Skin epidermis (tissue), 12 donors: Measurements from ENCODE around the gene AZGP1.
"Not testable (repeated sequence)": the region's sequence is repeated elsewhere in the genome, so short reads cannot be mapped to it uniquely, and the experiment has no call there.

ENCODE experiments used
- H3K27ac ChIP-seq, 21 experiments: fragments of 200-600 bp; sonication (generic) in 11 of 21; one replicate each; pipeline ENCODE4 v1.5.0; 2020; ENCODE audit warnings: mild to moderate bottlenecking in 3 of 21, inconsistent platforms in 2 of 21, moderate library complexity in 2 of 21
- H3K4me3 ChIP-seq, 7 experiments: fragments of 200-600 bp; sonication (generic) in 2 of 7; one replicate each; pipeline ENCODE4 v1.5.0; 2020; ENCODE audit warnings: inconsistent platforms in 2 of 7, mild to moderate bottlenecking in 2 of 7, moderate library complexity in 1 of 7

Gene AZGP1

GRCh38 chr7:100003711-100004661 lies 28.2 kb upstream of the AZGP1 start:
- H3K4me3 ChIP-seq = no peak overlapping the region

GRCh38 chr7:100000239-100000638 lies 24.4 kb upstream of the AZGP1 start:
- Histone ChIP-seq H3K4me3 (no peak overlapping the region), H3K27ac (peak overlapping the region in 1 of 21 experiments; percentile 18)

More at GRCh38 chr7:100003711-100004661, 28.2 kb upstream of the AZGP1 start:
- H3K27ac ChIP-seq = peak overlapping the region in 1 of 21 experiments; percentile 35

- Histone ChIP-seq H3K4me3 (peak overlapping the region; percentile 28 to 44 (median 33)), H3K27ac (peak overlapping the region; percentile 36 to 90 (median 76))
These were observed 21.8 kb upstream of the AZGP1 start for GRCh38 chr7:99997545-99998137.

- Histone ChIP-seq H3K4me3 (peak overlapping the region; percentile 28 to 44 (median 33)), H3K27ac (peak overlapping the region in 20 of 21 experiments; percentile 45 to 90 (median 76))
These were observed 21.1 kb upstream of the AZGP1 start for GRCh38 chr7:99996755-99997544.

- H3K27ac ChIP-seq = no peak overlapping the region
- H3K4me3 ChIP-seq = no peak overlapping the region
These were observed 19.0 kb upstream of the AZGP1 start for GRCh38 chr7:99994819-99995218.

- no peak overlapping the region for H3K4me3 ChIP-seq
- H3K27ac ChIP-seq = no peak overlapping the region
These were observed 16.7 kb upstream of the AZGP1 start for GRCh38 chr7:99992330-99993038.

GRCh38 chr7:99991543-99991942 lies 15.7 kb upstream of the AZGP1 start:
- H3K4me3 ChIP-seq, H3K27ac ChIP-seq: not testable (repeated sequence)

GRCh38 chr7:99990460-99990852 lies 14.6 kb upstream of the AZGP1 start:
- Histone ChIP-seq H3K27ac (no peak overlapping the region), H3K4me3 (no peak overlapping the region)

- no peak overlapping the region for H3K4me3 ChIP-seq
These were observed 12.0 kb upstream of the AZGP1 start for GRCh38 chr7:99987846-99988245.

GRCh38 chr7:99987306-99987705 lies 11.5 kb upstream of the AZGP1 start:
- H3K4me3 ChIP-seq, H3K27ac ChIP-seq: not testable (repeated sequence)

More at GRCh38 chr7:99987846-99988245, 12.0 kb upstream of the AZGP1 start:
- no peak overlapping the region for H3K27ac ChIP-seq

GRCh38 chr7:99984593-99984992 lies 8.8 kb upstream of the AZGP1 start:
- no peak overlapping the region for H3K27ac ChIP-seq
- H3K4me3 ChIP-seq = no peak overlapping the region

GRCh38 chr7:99981066-99981465 lies 5.2 kb upstream of the AZGP1 start:
- H3K27ac ChIP-seq, H3K4me3 ChIP-seq: not testable (repeated sequence)

- H3K4me3 ChIP-seq, H3K27ac ChIP-seq: not testable (repeated sequence)
These were observed 4.6 kb upstream of the AZGP1 start for GRCh38 chr7:99980448-99980872.

GRCh38 chr7:99979814-99980225 lies 4.0 kb upstream of the AZGP1 start:
- H3K27ac ChIP-seq, H3K4me3 ChIP-seq: not testable (repeated sequence)

GRCh38 chr7:99976626-99977025 lies 795 bp upstream of the AZGP1 start:
- no peak overlapping the region for H3K27ac ChIP-seq
- H3K4me3 ChIP-seq = no peak overlapping the region

- H3K27ac ChIP-seq = no peak overlapping the region
- H3K4me3 ChIP-seq = no peak overlapping the region
These were observed 1.1 kb downstream of the AZGP1 start for GRCh38 chr7:99974681-99975080.

GRCh38 chr7:99973817-99974216 lies 2.0 kb downstream of the AZGP1 start:
- peak overlapping the region in 1 of 21 experiments; percentile 27 for H3K27ac ChIP-seq
- not testable (repeated sequence) for H3K4me3 ChIP-seq

- no peak overlapping the region for H3K4me3 ChIP-seq
- H3K27ac ChIP-seq = no peak overlapping the region
These were observed 4.6 kb downstream of the AZGP1 start for GRCh38 chr7:99971242-99971641.

GRCh38 chr7:99969813-99970212 lies 6.0 kb downstream of the AZGP1 start:
- H3K4me3 ChIP-seq, H3K27ac ChIP-seq: not testable (repeated sequence)
